ENCODE measurements around the gene ZNF200.

GRCh38 chr16:3262517-3262916, 27.6 kb upstream of the ZNF200 start:
- TF ChIP-seq, protein P1, sequence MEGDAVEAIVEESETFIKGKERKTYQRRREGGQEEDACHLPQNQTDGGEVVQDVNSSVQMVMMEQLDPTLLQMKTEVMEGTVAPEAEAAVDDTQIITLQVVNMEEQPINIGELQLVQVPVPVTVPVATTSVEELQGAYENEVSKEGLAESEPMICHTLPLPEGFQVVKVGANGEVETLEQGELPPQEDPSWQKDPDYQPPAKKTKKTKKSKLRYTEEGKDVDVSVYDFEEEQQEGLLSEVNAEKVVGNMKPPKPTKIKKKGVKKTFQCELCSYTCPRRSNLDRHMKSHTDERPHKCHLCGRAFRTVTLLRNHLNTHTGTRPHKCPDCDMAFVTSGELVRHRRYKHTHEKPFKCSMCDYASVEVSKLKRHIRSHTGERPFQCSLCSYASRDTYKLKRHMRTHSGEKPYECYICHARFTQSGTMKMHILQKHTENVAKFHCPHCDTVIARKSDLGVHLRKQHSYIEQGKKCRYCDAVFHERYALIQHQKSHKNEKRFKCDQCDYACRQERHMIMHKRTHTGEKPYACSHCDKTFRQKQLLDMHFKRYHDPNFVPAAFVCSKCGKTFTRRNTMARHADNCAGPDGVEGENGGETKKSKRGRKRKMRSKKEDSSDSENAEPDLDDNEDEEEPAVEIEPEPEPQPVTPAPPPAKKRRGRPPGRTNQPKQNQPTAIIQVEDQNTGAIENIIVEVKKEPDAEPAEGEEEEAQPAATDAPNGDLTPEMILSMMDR (conservative IDR thresholded peaks at IDR 0.05) = no peak
- TF ChIP-seq EZH2 (IDR thresholded peaks at IDR 0.05; ENCODE audit: low read depth) = no peak
